Effector memory CD8-positive, alpha-beta T cell (primary cell): Measurements from ENCODE around the gene MTMR4.

Experiments
- ATAC-seq: fragments of 150-1000 bp; cut with Tn5 transposase; replicated peaks from 2 replicates; pipeline ENCODE4 v1.10.0; 2021; ENCODE audit warnings: mild to moderate bottlenecking, moderate library complexity
- DNase-seq, 3 experiments: peaks; one replicate each; pipeline ENCODE4 v3.0.0; 2021
- H3K27ac Mint-ChIP-seq, 2 donors: one replicate each; pipeline ENCODE4 v1.8.0; 2022; ENCODE audit warnings: mild to moderate bottlenecking in 2 of 2, mixed read lengths in 2 of 2, moderate library complexity in 2 of 2
- H3K27me3 Mint-ChIP-seq, 2 donors: one replicate each; pipeline ENCODE4 v1.8.0; 2022; ENCODE audit warnings: mixed read lengths in 2 of 2
- H3K36me3 Mint-ChIP-seq: one replicate; pipeline ENCODE4 v1.8.0; 2022; ENCODE audit warnings: mild to moderate bottlenecking, moderate library complexity, mixed read lengths; ENCODE audit not compliant: insufficient read depth
- H3K4me1 Mint-ChIP-seq, 2 donors: one replicate each; pipeline ENCODE4 v1.8.0; 2022; ENCODE audit warnings: low read depth in 2 of 2, mixed read lengths in 2 of 2
- H3K4me3 Mint-ChIP-seq, 2 donors: one replicate each; pipeline ENCODE4 v1.8.0; 2022; ENCODE audit warnings: mild to moderate bottlenecking in 2 of 2, mixed read lengths in 2 of 2, moderate library complexity in 2 of 2
- H3K9me3 Mint-ChIP-seq, 2 donors: one replicate each; pipeline ENCODE4 v1.8.0; 2022; ENCODE audit warnings: mixed read lengths in 2 of 2

Gene MTMR4

DNA sequence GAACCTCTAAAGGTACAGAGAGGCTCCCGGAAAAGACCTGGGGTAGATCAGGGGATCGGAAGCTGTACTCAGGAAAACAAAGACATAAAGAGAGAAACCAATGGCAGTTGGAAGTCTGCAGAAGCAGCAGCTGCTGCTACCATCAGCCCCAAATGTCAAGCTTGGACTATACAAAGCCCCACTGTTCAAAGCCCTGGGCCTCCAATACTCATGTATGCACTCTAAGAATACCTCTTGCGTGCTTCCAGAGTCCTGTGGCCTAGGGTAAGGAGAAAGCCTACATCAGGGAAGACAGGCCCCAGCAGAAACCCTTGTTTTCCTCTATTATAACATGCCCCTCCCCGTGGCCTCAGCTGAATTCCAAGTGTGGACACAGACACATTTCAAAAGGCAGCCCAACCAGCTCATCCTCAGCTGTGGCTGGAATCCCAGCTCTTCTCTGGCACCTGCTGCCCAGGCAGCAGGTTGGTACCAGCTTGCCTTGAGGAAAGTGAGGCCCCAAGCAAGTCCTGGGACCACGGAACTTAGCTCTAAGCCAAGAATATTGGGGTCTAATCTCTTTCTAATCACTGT, 19.3 kb upstream of the MTMR4 start:
- Mint-ChIP-seq H3K4me3 (peak overlapping the region in 1 of 2 donors; percentile 3), H3K9me3 (no peaks in the 10 kb centered on the region), H3K4me1 (peaks cover 0 to 10% of the 10 kb centered on the region in 2 donors), H3K27me3 (peaks cover 14 to 57% of the 10 kb centered on the region in 2 donors), H3K36me3 (no peaks in the 10 kb centered on the region), H3K27ac (no peak overlapping the region)
- no peak for DNase-seq
- no peak for ATAC-seq

DNA sequence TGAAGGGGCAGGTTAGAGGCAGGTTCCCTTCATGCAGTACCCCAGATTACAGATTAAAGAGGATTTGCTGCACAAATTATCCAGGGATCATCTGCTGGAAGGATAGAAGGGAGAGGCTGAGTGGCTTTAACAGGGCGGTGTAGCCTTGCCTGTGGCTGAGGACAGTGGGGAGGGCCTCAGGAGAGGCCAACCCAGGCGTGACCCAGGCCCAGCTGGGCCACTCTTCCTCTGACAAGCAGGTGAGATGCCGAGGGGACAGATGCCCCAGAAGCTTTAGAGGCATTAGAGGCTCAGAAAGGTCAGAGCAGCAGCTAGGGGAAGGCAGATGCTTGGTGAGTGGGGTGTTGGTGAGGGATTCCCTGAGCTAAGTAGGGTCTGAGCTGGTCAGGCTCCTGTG, 18.1 kb upstream of the MTMR4 start:
- Mint-ChIP-seq H3K9me3 (no peaks in the 10 kb centered on the region), H3K4me3 (peak overlapping the region; percentile 47 to 62), H3K4me1 (peaks cover 0 to 10% of the 10 kb centered on the region in 2 donors), H3K36me3 (no peaks in the 10 kb centered on the region), H3K27me3 (peaks cover 14 to 56% of the 10 kb centered on the region in 2 donors), H3K27ac (no peak overlapping the region)
- no peak for DNase-seq
- ATAC-seq, result no peak

DNA sequence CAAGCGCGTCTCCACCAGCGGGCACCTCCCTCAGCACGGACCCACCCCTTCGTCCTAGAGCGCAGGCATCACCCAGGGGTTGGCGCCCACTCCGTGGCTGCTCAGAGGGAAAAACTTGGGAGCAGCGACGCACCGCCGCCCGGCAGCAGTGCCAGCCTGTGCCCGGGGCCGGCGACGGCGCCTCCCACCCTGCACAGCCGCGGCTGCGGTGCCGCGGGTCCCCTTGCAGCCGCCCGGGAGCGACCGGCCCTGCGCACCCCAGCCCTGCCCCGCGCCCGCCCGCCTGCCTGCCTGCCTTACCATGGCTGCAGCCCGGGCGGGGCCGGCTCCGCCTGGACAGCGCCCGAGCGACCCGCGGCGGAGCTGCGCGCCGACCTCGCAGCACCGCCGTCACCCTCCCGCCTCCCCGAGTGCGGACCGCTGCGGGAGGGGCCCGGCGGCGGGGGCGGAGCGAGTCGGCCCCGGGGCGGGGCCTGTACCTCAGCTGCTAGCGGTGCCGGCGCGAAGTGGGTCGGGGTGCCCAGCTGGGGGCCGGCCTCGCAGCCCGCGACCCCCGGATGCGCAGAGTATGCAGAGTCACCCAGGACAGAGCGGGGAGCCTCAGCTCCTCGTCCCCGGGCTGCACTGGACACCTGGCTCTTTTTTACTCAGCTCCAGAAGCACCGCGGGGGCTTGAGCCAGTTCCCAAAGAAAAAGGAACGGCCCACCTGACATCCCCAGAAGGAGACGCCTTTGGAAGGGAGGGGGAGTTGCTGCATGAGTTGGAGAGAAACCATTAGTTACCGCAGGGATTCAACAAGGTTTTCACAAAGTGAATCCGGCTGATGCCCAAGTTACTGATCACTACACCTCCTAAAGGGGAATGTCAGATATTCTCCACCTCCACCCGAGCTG, 17.5 kb upstream of the MTMR4 start:
- H3K4me3 Mint-ChIP-seq, result peak overlapping the region; percentile 63 to 64
- no peaks in the 10 kb centered on the region for H3K36me3 Mint-ChIP-seq
- ATAC-seq, result peak; percentile 93
- peaks cover 0 to 11% of the 10 kb centered on the region in 2 donors for H3K4me1 Mint-ChIP-seq
- DNase-seq, result peak; percentile 49 to 64 (median 63)
- H3K27me3 Mint-ChIP-seq, result peaks cover 14 to 54% of the 10 kb centered on the region in 2 donors
- no peaks in the 10 kb centered on the region for H3K9me3 Mint-ChIP-seq
- H3K27ac Mint-ChIP-seq, result no peak overlapping the region

DNA sequence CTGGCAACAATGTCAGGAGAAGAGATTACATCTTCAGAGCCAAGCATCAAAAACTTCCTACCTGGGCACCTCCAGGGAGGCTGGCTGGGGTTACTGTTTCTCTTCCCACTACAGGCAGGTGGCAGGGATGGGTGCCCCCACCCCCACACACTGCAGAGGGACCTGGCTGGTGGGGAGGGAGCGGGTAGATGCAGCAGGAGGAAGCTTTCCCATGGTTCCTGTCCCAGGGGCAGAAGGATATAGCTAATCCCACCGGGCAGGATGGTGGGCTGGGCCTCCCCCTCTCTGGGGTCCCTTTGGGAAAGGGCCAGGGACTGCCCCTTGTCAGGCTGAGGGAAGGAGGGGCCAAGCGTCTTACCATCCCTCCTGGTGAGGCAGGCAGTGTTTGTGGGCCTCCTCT, 16.7 kb upstream of the MTMR4 start:
- H3K4me1 Mint-ChIP-seq, result peaks cover 0 to 11% of the 10 kb centered on the region in 2 donors
- ATAC-seq (no peak), DNase-seq (no peak)
- H3K4me3 Mint-ChIP-seq, result peak overlapping the region; percentile 63 to 64
- H3K27me3 Mint-ChIP-seq, result peaks cover 9 to 46% of the 10 kb centered on the region in 2 donors
- H3K27ac Mint-ChIP-seq, result no peak overlapping the region
- no peaks in the 10 kb centered on the region for H3K36me3 Mint-ChIP-seq
- H3K9me3 Mint-ChIP-seq, result no peaks in the 10 kb centered on the region

DNA sequence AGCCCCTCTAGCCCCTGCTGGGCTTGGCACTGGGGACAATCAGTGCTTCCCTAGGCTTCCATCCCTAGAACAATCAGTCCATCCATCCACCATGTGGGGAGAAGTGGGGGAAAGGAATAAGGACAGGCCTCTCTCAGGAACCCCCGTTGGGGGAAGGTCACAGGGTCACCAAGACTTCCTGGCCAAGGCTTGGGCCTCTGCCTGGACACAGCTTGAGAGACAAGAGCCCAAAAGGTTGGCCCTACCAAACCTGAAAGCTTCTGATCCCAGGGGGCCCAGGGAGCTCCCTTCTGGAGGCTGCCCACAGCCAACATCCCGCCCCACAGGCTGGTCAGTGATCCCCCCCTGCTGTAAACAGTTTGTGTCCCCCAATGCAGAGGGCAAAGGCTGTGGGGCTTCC, 16.2 kb upstream of the MTMR4 start:
- H3K27me3 Mint-ChIP-seq, result peaks cover 9 to 42% of the 10 kb centered on the region in 2 donors
- ATAC-seq, result no peak
- H3K4me1 Mint-ChIP-seq, result peaks cover 0 to 11% of the 10 kb centered on the region in 2 donors
- no peak overlapping the region for H3K27ac Mint-ChIP-seq
- no peaks in the 10 kb centered on the region for H3K36me3 Mint-ChIP-seq
- no peaks in the 10 kb centered on the region for H3K9me3 Mint-ChIP-seq
- H3K4me3 Mint-ChIP-seq, result peak overlapping the region; percentile 63 to 64
- DNase-seq, result no peak

DNA sequence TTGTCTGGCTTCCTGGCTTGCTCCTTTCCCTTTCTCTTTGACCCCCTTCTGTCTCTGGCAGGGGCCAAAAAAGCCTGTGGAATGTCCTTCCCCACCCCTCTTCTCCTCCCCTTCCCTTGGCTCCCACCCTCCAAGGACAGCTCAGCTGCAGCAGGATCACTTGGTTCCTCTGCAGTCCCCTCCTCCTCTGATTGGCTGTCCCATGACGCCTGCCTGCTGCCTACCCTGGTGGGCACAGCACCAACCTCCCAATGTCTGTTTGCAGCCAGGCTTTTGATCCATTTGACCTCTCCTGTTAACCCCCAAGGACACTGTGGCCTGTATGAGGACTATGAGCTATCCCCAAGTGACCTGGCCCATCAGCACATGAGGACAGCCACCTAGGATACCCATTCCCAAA, 14.8 kb upstream of the MTMR4 start:
- peaks cover 0 to 11% of the 10 kb centered on the region in 2 donors for H3K4me1 Mint-ChIP-seq
- no peak overlapping the region for H3K27ac Mint-ChIP-seq
- DNase-seq, result no peak
- ATAC-seq, result no peak
- H3K27me3 Mint-ChIP-seq, result peaks cover 9 to 28% of the 10 kb centered on the region in 2 donors
- no peaks in the 10 kb centered on the region for H3K36me3 Mint-ChIP-seq
- H3K4me3 Mint-ChIP-seq, result no peak overlapping the region
- H3K9me3 Mint-ChIP-seq, result no peaks in the 10 kb centered on the region

DNA sequence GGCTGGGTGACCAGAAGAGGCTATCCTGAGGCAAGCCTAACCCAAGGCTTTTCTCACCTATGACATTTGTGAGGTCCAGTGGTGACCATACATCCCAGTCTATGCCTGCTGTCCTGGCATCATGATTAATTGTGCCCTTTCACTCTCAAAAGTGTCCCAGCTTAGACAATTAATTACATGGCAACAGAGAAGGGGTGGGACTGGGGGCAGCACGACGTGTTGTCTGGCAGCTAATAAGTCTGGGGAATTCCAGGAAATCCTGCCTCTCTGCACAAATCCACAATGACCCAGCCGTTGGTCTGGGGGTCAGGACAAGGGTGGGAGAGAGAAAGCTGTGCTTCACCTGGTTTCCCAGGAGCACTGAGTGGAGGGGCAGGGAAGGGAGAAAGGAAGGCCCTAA, 14.0 kb upstream of the MTMR4 start:
- no peak overlapping the region for H3K27ac Mint-ChIP-seq
- H3K36me3 Mint-ChIP-seq, result no peaks in the 10 kb centered on the region
- no peaks in the 10 kb centered on the region for H3K9me3 Mint-ChIP-seq
- H3K4me3 Mint-ChIP-seq, result no peak overlapping the region
- ATAC-seq (no peak), DNase-seq (no peak)
- peaks cover 7 to 20% of the 10 kb centered on the region in 2 donors for H3K27me3 Mint-ChIP-seq
- peaks cover 0 to 11% of the 10 kb centered on the region in 2 donors for H3K4me1 Mint-ChIP-seq

DNA sequence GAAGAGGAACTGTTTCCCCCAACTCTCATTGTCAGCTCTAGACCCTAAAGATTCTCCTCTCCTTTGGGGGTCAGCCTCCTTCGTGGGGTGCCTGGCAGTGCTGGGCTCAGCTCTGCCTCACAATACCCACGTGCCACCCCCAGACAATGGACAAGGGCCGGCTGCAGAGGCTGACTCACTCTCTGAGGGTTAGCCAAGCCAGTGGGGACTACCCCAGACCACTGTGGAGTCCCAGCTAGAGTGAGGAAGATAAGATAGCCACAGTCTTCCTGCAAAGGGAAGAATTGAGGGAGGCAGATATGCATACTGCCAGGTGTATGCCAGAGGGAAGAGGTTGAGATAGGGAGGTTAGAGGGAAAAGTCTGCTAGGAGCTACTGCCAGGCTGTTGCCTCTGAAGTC, 13.5 kb upstream of the MTMR4 start:
- H3K27me3 Mint-ChIP-seq, result peaks cover 2 to 15% of the 10 kb centered on the region in 2 donors
- ATAC-seq (no peak), DNase-seq (no peak)
- H3K36me3 Mint-ChIP-seq, result no peaks in the 10 kb centered on the region
- peaks cover 0 to 11% of the 10 kb centered on the region in 2 donors for H3K4me1 Mint-ChIP-seq
- no peaks in the 10 kb centered on the region for H3K9me3 Mint-ChIP-seq
- H3K27ac Mint-ChIP-seq, result no peak overlapping the region
- no peak overlapping the region for H3K4me3 Mint-ChIP-seq

DNA sequence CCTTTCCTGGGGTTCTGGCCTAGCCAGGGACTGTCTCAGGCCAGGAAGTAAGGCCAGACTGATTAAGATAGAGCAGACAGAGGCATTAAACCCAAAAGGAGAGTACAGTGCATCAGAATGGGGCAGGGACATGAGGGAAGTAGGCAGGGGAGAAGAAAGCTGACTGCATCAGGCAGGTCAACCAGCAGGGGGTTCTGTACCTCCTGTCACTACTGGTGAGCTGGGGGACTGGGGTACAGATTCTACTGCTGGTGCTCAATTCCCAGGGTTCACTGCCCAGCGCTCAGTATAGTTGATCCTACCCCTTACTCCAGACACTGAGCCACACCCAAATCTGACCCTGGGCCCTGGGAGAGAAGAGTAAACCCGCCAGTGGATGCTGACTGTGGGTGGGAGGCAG, 12.9 kb upstream of the MTMR4 start:
- peaks cover 0 to 9% of the 10 kb centered on the region in 2 donors for H3K27me3 Mint-ChIP-seq
- no peaks in the 10 kb centered on the region for H3K9me3 Mint-ChIP-seq
- no peak for ATAC-seq
- H3K36me3 Mint-ChIP-seq, result no peaks in the 10 kb centered on the region
- H3K4me1 Mint-ChIP-seq, result peaks cover 0 to 7% of the 10 kb centered on the region in 2 donors
- no peak for DNase-seq
- H3K27ac Mint-ChIP-seq, result peak overlapping the region in 1 of 2 donors; percentile 60
- H3K4me3 Mint-ChIP-seq, result no peak overlapping the region

DNA sequence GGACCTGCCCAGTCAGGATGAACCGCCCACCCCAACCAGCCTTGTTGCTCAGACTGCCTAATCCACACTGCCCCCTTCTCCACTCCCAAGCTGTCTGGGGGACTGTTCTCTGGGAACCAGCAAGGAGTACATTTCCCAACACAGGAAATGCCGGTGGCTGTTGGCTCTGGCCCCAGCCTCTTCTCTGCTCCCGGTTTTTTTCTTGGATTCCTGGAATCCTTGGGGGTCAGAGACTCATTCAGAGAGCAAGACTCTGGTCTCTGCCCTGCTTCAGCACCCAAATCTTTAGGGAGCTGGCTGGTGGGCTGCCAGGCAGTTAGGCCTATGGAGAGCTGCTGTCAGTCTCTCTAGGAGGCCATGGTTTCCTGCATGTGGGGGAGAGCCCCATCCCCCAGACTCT, 10.8 kb upstream of the MTMR4 start:
- H3K9me3 Mint-ChIP-seq, result no peaks in the 10 kb centered on the region
- DNase-seq (no peak), ATAC-seq (no peak)
- H3K27ac Mint-ChIP-seq, result no peak overlapping the region
- H3K4me3 Mint-ChIP-seq, result no peak overlapping the region
- peaks cover 0 to 7% of the 10 kb centered on the region in 2 donors for H3K27me3 Mint-ChIP-seq
- peaks cover 0 to 5% of the 10 kb centered on the region in 2 donors for H3K4me1 Mint-ChIP-seq
- H3K36me3 Mint-ChIP-seq, result peaks cover 2% of the 10 kb centered on the region

DNA sequence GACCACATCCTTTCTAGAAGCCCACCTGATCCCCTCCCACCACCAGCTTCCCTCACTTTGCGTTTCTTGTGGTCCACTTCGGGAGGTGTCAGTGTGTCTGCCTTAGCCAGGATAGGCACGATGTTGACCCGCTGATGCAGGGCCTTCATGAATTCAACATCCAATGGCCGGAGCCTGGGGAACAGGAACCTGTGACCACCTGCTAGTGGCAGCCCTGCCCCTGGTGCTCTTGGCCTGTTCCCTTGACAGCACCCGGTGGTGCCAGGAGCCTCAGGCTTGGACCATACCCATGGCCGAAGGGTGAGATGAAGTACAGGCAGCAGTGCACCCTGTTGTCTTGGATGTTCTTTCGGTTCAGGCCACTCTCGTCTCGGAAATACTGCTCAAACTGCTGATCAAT, 7.2 kb upstream of the MTMR4 start:
- Mint-ChIP-seq H3K9me3 (no peaks in the 10 kb centered on the region), H3K36me3 (peaks cover 25% of the 10 kb centered on the region), H3K4me1 (peaks cover 5 to 17% of the 10 kb centered on the region in 2 donors), H3K27me3 (no peaks in the 10 kb centered on the region), H3K4me3 (no peak overlapping the region), H3K27ac (no peak overlapping the region)
- DNase-seq (no peak), ATAC-seq (no peak)

DNA sequence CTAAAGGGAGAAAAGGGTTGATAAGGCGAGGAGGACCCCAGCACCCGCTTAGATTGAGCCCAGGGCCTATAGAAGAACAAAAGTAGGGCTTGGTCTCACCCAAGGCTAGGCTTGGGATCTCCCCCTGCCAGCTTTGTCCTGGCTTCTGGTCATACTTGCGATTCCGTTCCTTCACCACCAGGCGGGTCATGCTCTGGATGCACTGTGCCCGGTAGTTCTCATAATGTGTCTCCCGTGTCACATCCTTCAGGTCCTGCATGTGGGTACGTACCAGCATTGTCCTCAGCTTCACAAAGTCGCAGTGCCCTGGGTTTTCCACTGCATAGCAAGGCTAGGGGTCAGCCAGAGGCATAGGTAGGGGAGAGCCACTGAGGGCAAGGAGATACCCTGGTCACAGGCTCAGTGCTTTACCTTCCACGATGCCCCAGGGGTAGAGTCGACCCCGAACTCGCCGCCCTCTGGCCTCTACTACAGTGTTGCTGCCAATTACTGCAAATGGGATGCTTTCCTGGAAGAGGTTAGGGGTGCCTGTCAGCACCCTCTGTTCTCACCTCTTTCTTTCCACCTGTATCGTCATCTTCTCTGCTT, 6.5 kb upstream of the MTMR4 start:
- H3K27ac Mint-ChIP-seq, result no peak overlapping the region
- peaks cover 28% of the 10 kb centered on the region for H3K36me3 Mint-ChIP-seq
- no peak for DNase-seq
- H3K4me1 Mint-ChIP-seq, result peaks cover 12 to 24% of the 10 kb centered on the region in 2 donors
- no peak for ATAC-seq
- no peaks in the 10 kb centered on the region for H3K9me3 Mint-ChIP-seq
- no peaks in the 10 kb centered on the region for H3K27me3 Mint-ChIP-seq
- no peak overlapping the region for H3K4me3 Mint-ChIP-seq

DNA sequence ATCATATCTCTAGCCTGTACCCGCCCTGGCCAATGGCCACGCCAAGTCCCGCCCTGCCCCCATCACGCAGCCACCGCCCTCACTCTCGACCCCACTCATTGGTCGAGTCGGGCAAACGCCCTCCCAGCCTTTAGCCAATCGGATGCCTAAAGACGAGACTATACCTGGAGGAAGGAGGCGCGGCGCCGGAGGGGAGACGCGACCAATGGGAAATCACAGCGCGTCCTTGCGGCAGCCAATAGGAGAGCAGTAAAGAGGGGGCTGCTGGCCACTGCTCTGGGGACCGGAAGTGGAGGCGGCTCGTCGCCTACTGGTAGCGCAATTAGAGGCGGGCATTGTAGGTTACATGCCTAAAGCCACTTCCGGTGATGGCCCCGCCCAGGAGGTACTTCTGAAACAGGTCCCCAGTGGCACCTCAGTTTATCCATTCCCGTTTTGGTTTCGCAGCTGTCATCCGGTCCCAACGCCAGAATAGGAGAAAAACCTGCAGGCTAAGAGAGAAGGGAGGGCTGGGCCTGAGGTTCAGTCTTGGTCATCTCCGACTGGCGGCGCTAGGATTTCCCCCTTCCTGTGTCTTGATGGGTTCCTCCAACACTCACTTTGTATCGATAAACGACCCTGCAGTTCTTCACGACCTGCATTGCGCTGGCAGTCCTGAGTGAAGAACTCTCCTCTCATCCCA, 3.6 kb upstream of the MTMR4 start:
- DNase-seq, result peak; percentile 98 to 99 (median 99)
- Mint-ChIP-seq H3K4me3 (peak overlapping the region; percentile 89 to 98), H3K9me3 (no peaks in the 10 kb centered on the region), H3K27ac (peak overlapping the region; percentile 78 to 96), H3K27me3 (no peaks in the 10 kb centered on the region), H3K4me1 (peaks cover 27 to 36% of the 10 kb centered on the region in 2 donors), H3K36me3 (peaks cover 28% of the 10 kb centered on the region)
- peak; percentile 76 for ATAC-seq
